ENCODE data around the gene ENTREP3. TPM values are rescaled to one million over a fixed set of nuclear protein-coding genes. Genes with fewer than 3 reads are reported as not detected.

ENTREP3 gene
- total and polyA plus RNA-seq, 4 donors, result 8.4 to 28.7 (median 12.9) TPM

DNA sequence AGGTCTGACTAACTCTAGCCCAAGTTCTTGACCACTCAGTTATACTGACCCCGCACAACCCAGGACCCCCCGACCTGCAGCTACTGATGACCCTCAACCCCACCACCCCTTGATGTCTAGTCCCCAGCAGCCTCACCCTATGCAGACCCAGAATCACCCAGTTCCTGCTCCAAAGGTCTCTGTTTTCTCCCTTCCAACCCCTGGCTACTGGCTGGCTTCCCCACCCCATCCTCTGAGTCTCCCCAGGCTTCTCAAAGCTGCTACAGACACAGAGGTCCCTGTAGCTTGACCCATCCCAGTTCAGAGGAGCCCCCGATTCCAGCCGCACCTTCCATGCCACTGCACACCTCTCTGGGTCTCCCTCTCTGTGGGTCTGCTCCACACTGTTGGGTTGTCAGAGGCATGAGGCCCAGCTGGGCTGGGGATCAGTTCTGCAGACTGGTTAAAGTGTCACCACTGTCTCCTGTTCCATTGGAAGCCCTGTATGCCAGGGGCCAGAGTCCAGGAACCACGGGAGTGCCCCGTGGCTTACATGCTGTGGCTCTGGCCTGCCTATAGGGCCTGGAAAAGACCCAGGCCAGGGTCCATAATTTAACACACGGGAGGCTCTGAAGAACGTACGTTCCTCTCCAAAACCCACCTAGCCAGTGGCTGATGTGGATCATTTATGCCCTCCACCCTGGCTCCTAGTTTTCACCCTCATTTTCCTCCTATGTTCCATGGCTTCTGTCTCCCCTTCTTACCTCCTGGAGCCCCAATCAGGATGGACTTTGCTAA, 45.5 kb upstream of the ENTREP3 start:
- no peak overlapping the region for H3K9ac ChIP-seq (ENCODE audit: insufficient read depth in 1 of 2, low read length in 2 of 2)
- 86 to 90% methylated on average over 9 of the region's 9 CpGs for WGBS, 2 donors
- ATAC-seq (ENCODE audit: insufficient read depth, low FRiP score), result no peak
- H3K4me3 ChIP-seq, result no peak overlapping the region
- H3K9me3 ChIP-seq (ENCODE audit: control insufficient read depth in 4 of 4, insufficient read depth in 3 of 4, low read length in 3 of 4), result no peaks in the 10 kb centered on the region
- H3K27me3 ChIP-seq (ENCODE audit: control insufficient read depth in 3 of 3, insufficient read depth in 3 of 3, low read length in 2 of 3), result peaks cover 0 to 21% (median 18%) of the 10 kb centered on the region in 3 donors
- no peak overlapping the region for H3K27ac ChIP-seq (ENCODE audit: low read depth in 1 of 2, low read length in 1 of 2)
- DNase-seq, result no peak
- H3K36me3 ChIP-seq (ENCODE audit: control insufficient read depth in 4 of 4, insufficient read depth in 4 of 4, low read length in 4 of 4), result no peaks in the 10 kb centered on the region
- H3K4me1 ChIP-seq (ENCODE audit: control insufficient read depth in 5 of 5, insufficient read depth in 5 of 5, low read length in 5 of 5), result peaks cover 0 to under 1% (median 0%) of the 10 kb centered on the region in 5 donors
- no peak for TF ChIP-seq CTCF (IDR thresholded peaks at IDR 0.05; ENCODE audit: control extremely low read depth, extremely low read depth)

- Histone ChIP-seq H3K36me3 (ENCODE audit: control insufficient read depth in 4 of 4, insufficient read depth in 4 of 4, low read length in 4 of 4) (no peaks in the 10 kb centered on the region), H3K4me1 (ENCODE audit: control insufficient read depth in 5 of 5, insufficient read depth in 5 of 5, low read length in 5 of 5) (peaks cover 0 to 5% (median 0%) of the 10 kb centered on the region in 5 donors), H3K4me3 (no peak overlapping the region), H3K27me3 (ENCODE audit: control insufficient read depth in 3 of 3, insufficient read depth in 3 of 3, low read length in 2 of 3) (peaks cover 0 to 28% (median 22%) of the 10 kb centered on the region in 3 donors), H3K9ac (ENCODE audit: insufficient read depth in 1 of 2, low read length in 2 of 2) (no peak overlapping the region), H3K27ac (ENCODE audit: low read depth in 1 of 2, low read length in 1 of 2) (no peak overlapping the region), H3K9me3 (ENCODE audit: control insufficient read depth in 4 of 4, insufficient read depth in 3 of 4, low read length in 3 of 4) (peaks cover 0 to 2% (median 0%) of the 10 kb centered on the region in 4 donors)
- TF ChIP-seq CTCF (IDR thresholded peaks at IDR 0.05; ENCODE audit: control extremely low read depth, extremely low read depth), result no peak
- ATAC-seq (ENCODE audit: insufficient read depth, low FRiP score) (no peak), DNase-seq (no peak)
- WGBS, 2 donors, result 91 to 92% methylated on average over 8 of the region's 8 CpGs
These were observed 44.7 kb upstream of the ENTREP3 start for GRCh38 chr1:155300024-155300423.

GRCh38 chr1:155297384-155297783, 42.1 kb upstream of the ENTREP3 start:
- Histone ChIP-seq H3K4me3 (no peak overlapping the region), H3K9ac (ENCODE audit: insufficient read depth in 1 of 2, low read length in 2 of 2) (no peak overlapping the region), H3K36me3 (ENCODE audit: control insufficient read depth in 4 of 4, insufficient read depth in 4 of 4, low read length in 4 of 4) (no peaks in the 10 kb centered on the region), H3K27me3 (ENCODE audit: control insufficient read depth in 3 of 3, insufficient read depth in 3 of 3, low read length in 2 of 3) (peaks cover 0 to 50% (median 35%) of the 10 kb centered on the region in 3 donors), H3K4me1 (ENCODE audit: control insufficient read depth in 5 of 5, insufficient read depth in 5 of 5, low read length in 5 of 5) (peaks cover 0 to 6% (median 0%) of the 10 kb centered on the region in 5 donors), H3K9me3 (ENCODE audit: control insufficient read depth in 4 of 4, insufficient read depth in 3 of 4, low read length in 3 of 4) (peaks cover 0 to 2% (median 0%) of the 10 kb centered on the region in 4 donors), H3K27ac (ENCODE audit: low read depth in 1 of 2, low read length in 1 of 2) (no peak overlapping the region)
- TF ChIP-seq CTCF (IDR thresholded peaks at IDR 0.05; ENCODE audit: control extremely low read depth, extremely low read depth), result no peak
- 75 to 76% methylated on average over 7 of the region's 7 CpGs for WGBS, 2 donors
- no peak for ATAC-seq (ENCODE audit: insufficient read depth, low FRiP score)
- no peak for DNase-seq

Measured in lung (tissue), 12 donors.